ENCODE measurements around the gene EEF1A2. TPM values are rescaled to one million over a fixed set of nuclear protein-coding genes. Genes with fewer than 3 reads are reported as not detected.

Gene EEF1A2
- total RNA-seq, 2 donors from 2014 or later: 2.4 TPM; not detected in 1

DNA sequence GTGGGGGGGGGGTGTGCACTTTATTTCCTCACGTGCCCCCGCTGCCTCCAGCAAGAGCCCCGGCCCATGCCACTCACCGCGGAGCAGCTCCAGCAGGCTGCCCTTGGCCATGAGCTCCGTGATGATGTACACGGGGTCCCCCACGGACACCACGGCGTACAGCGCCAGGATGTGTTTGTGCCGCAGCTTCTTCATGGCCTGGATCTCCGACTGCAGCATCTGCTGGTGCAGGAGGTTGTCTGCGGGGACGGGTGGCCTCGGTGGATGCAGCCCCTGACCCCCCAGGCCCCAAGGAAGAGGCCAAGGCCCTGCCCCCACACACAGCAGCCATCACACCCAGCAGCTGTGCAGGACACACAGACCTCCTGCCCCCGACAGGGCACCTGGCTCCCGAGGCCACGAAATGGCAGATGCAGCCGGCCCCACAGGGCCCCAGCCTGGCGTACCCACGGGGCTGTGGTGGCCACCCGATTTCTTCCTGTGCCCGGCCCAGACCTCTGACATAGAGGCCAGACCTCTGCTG is 33.6 kb upstream of the EEF1A2 start:
- TF ChIP-seq, protein P1, sequence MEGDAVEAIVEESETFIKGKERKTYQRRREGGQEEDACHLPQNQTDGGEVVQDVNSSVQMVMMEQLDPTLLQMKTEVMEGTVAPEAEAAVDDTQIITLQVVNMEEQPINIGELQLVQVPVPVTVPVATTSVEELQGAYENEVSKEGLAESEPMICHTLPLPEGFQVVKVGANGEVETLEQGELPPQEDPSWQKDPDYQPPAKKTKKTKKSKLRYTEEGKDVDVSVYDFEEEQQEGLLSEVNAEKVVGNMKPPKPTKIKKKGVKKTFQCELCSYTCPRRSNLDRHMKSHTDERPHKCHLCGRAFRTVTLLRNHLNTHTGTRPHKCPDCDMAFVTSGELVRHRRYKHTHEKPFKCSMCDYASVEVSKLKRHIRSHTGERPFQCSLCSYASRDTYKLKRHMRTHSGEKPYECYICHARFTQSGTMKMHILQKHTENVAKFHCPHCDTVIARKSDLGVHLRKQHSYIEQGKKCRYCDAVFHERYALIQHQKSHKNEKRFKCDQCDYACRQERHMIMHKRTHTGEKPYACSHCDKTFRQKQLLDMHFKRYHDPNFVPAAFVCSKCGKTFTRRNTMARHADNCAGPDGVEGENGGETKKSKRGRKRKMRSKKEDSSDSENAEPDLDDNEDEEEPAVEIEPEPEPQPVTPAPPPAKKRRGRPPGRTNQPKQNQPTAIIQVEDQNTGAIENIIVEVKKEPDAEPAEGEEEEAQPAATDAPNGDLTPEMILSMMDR (IDR thresholded peaks at IDR 0.05): no peak
- no peak overlapping the region for H3K27ac ChIP-seq
- ATAC-seq (ENCODE audit: insufficient number of reproducible peaks, low FRiP score, low read depth) (no peak), DNase-seq (ENCODE audit: low spot score) (no peak)
- no peaks in the 10 kb centered on the region for H3K27me3 ChIP-seq (replicated peaks; ENCODE audit: insufficient read depth)
- H3K4me1 ChIP-seq (ENCODE audit: control insufficient read depth in 1 of 2, low read depth in 2 of 2): peaks cover 0 to 1% of the 10 kb centered on the region in 2 donors
- H3K36me3 ChIP-seq: no peaks in the 10 kb centered on the region
- no peaks in the 10 kb centered on the region for H3K9me3 ChIP-seq
- H3K4me3 ChIP-seq: no peak overlapping the region

DNA sequence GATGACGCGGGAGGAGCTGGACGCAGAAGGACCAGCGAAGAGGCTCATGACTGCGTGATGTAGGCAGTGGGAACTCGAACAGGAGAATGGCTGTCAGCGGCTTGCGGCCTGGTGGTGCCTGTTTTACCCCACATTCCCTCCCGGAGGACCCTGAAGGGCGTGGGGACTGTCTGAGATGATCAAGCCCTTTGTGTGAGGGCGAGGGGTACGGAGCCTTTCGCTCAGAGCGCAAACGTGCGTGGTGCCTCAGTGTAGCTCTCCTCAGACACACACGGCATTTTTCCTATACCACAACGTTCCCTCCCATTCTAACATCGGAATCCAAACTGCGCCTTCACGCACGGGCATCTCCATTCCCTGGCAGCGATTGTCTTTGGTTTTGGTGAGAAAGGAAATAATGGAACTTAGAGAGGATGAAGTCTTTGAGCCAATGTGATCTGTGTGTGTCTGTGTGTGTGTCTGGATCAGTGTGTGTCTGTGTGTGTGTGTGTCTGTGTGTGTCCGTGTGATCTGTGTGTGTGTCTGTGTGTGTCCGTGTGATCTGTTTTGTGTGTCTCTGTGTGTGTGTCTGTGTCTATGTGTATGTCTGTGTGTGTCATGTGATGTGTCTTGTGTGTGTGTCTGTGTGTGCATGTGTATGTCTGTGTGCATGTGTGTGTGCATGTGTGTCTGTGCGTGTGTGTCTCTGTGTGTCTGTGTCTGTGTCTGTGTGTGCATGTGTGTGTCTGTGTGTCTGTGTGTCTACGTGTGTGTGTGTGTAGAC is 33.0 kb upstream of the EEF1A2 start:
- no peak for DNase-seq (ENCODE audit: low spot score)

GRCh38 chr20:63530788-63531160 is 31.9 kb upstream of the EEF1A2 start:
- DNase-seq (ENCODE audit: low spot score): no peak
- no peak for ATAC-seq (ENCODE audit: insufficient number of reproducible peaks, low FRiP score, low read depth)
- TF ChIP-seq, protein P1 (IDR thresholded peaks at IDR 0.05): no peak

More for the DNA sequence above, 33.0 kb upstream of the EEF1A2 start:
- H3K27me3 ChIP-seq (replicated peaks; ENCODE audit: insufficient read depth): no peaks in the 10 kb centered on the region
- TF ChIP-seq, protein P1 (IDR thresholded peaks at IDR 0.05): no peak
- no peaks in the 10 kb centered on the region for H3K36me3 ChIP-seq
- ATAC-seq (ENCODE audit: insufficient number of reproducible peaks, low FRiP score, low read depth): no peak
- no peak overlapping the region for H3K4me3 ChIP-seq
- no peak overlapping the region for H3K27ac ChIP-seq
- no peaks in the 10 kb centered on the region for H3K9me3 ChIP-seq
- H3K4me1 ChIP-seq (ENCODE audit: control insufficient read depth in 1 of 2, low read depth in 2 of 2): no peaks in the 10 kb centered on the region

DNA sequence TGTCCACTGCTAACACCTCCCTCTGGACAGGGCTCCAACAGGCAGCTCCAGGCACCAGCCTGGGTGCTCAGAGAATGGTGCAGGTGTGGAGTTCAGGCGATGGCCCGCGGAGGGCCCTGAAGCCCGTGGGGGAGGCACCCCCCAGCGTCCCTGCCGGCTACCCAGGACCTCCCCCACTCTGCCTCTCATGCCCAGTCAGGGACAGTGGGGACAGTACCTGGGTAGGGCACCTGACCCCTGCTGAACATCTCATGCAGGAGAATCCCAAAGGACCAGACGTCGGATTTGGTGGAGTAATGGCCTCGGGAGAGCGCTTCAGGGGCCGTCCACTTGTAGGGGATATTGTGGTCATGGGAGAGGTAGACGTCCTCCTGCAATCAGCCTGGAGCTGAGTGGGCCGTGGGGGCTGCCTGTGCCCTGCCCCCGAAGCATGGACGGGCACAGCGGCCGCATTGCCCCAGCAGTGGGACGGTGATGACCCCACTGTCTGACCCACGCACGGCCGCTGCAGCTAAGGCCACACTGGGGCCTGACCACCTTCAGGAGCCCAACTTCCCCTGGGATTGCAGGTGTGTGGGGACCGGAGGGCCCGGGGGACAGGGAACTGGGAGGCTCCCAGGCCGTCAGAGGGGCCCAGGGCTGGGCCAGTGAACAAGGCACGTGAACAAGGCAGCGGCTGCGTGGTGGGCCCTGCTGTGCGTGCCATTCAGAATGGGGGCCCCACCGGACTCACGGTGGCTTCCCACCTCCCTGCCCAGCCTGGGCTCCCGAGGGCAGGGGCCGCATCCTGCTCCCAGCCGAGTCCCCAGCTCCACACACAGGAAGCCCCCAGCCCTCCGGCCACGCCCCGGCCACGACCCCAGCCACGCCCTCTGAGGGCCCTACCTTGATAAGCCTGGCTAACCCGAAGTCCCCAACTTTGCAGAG is 31.2 kb upstream of the EEF1A2 start:
- no peak overlapping the region for H3K4me3 ChIP-seq
- H3K9me3 ChIP-seq: no peaks in the 10 kb centered on the region
- H3K36me3 ChIP-seq: no peaks in the 10 kb centered on the region
- ATAC-seq (ENCODE audit: insufficient number of reproducible peaks, low FRiP score, low read depth) (no peak), DNase-seq (ENCODE audit: low spot score) (no peak)
- H3K4me1 ChIP-seq (ENCODE audit: control insufficient read depth in 1 of 2, low read depth in 2 of 2): no peaks in the 10 kb centered on the region
- no peaks in the 10 kb centered on the region for H3K27me3 ChIP-seq (replicated peaks; ENCODE audit: insufficient read depth)
- TF ChIP-seq, protein P1 (IDR thresholded peaks at IDR 0.05): no peak
- no peak overlapping the region for H3K27ac ChIP-seq

More at GRCh38 chr20:63530788-63531160, 31.9 kb upstream of the EEF1A2 start:
- Histone ChIP-seq H3K36me3 (no peaks in the 10 kb centered on the region), H3K4me3 (no peak overlapping the region), H3K4me1 (ENCODE audit: control insufficient read depth in 1 of 2, low read depth in 2 of 2) (no peaks in the 10 kb centered on the region), H3K27ac (no peak overlapping the region), H3K27me3 (replicated peaks; ENCODE audit: insufficient read depth) (no peaks in the 10 kb centered on the region), H3K9me3 (no peaks in the 10 kb centered on the region)

All from thoracic aorta (tissue), 2 donors.